ENCODE data around the gene KLHDC7B. TPM values are rescaled to one million over a fixed set of nuclear protein-coding genes. Genes with fewer than 3 reads are reported as not detected.

The KLHDC7B gene
- polyA plus RNA-seq, 1 donor, result 0.18 TPM

DNA sequence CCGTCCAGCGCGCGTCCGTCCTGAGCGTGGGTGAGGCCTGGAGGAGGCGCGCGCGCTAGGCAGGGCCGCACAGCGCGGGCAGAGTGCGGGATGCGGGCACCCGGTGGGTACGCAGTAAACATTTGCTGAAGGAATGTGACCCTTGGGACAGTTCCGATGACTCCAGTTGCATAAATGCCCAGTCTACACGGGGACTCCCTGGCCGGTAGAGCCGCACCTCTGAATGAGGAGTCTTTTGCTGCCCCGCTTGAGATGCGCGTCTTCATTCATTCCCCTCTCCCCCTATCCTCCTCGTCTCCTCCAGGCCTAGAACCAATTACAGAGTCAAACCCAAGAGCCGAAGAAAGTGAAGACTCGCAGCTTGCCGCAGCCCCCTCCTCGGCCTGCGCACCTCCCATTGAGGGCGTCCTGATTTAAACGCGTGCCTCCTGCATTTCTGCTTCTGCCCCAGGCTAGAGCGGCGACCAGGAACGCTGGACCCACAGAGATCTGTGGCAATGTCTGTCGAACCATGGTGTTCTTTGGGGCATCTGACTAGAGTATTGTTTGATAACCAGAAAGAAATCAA lies 37.7 kb downstream of the KLHDC7B start:
- DNase-seq, result no peak
- Histone ChIP-seq H3K27ac (ENCODE audit: low read length) (peak overlapping the region; percentile 7), H3K4me3 (ENCODE audit: low read length) (peak overlapping the region; percentile 64), H3K36me3 (ENCODE audit: control insufficient read depth, insufficient read depth, low read length) (peaks cover 17% of the 10 kb centered on the region), H3K9me3 (ENCODE audit: control insufficient read depth, low read depth, low read length) (no peaks in the 10 kb centered on the region), H3K4me1 (ENCODE audit: control insufficient read depth, insufficient read depth, low read length) (peaks cover 22% of the 10 kb centered on the region), H3K27me3 (ENCODE audit: control insufficient read depth, insufficient read depth, low read length) (no peaks in the 10 kb centered on the region)
- WGBS (ENCODE audit: insufficient coverage, low lambda C conversion rate), result no CpG with 5 or more reads among the region's 37 CpGs

DNA sequence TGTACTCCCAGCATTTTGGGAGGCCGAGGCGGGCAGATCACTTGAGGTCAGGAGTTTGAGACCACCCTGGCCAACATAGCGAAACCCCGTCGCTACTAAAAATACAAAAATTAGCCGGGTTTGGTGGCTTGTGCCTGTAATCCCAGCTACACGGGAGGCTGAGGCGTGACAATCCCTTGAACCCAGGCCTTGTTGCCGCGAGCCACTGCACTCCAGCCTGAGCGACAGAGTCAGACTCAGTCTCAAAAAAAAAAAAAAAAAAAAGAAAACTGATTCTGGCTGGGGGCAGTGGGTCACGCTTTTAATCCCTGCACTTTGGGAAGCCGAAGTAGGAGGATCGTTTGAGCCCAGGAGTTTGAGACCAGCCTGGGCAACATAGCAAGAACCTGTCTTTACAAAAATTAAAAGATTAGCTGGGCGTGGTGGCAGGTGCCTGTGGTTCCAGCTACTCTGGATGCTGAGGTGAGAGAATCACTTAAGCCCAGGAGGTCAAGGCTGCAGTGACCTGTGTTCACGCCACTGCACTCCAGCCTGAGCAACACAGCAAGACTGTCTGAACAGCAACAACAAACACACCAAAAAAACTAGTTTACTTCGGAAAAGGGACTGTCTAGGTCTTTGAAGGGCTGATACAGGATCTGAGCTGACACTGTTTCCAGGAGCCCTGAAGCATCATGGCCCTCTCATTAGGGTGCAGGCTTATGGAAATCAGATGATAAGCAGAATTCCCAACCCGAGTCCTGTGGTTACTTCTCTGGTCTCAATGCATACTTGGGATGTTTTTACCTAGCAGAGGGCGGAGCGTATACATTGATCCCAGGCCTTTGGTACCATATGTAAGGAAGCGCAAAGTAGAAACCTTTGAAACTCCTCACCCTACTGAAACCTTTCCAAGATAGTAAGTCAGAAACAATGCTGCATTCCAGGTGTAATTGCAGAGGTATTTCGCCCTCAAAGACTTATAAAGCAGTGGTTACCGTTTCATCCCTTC lies 38.7 kb downstream of the KLHDC7B start:
- 100% methylated on average over 3 of the region's 23 CpGs for WGBS (ENCODE audit: insufficient coverage, low lambda C conversion rate)
- Histone ChIP-seq H3K4me3 (ENCODE audit: low read length) (no peak overlapping the region), H3K4me1 (ENCODE audit: control insufficient read depth, insufficient read depth, low read length) (peaks cover 13% of the 10 kb centered on the region), H3K9me3 (ENCODE audit: control insufficient read depth, low read depth, low read length) (no peaks in the 10 kb centered on the region), H3K27ac (ENCODE audit: low read length) (no peak overlapping the region), H3K36me3 (ENCODE audit: control insufficient read depth, insufficient read depth, low read length) (peaks cover 13% of the 10 kb centered on the region), H3K27me3 (ENCODE audit: control insufficient read depth, insufficient read depth, low read length) (no peaks in the 10 kb centered on the region)
- DNase-seq, result no peak

DNA sequence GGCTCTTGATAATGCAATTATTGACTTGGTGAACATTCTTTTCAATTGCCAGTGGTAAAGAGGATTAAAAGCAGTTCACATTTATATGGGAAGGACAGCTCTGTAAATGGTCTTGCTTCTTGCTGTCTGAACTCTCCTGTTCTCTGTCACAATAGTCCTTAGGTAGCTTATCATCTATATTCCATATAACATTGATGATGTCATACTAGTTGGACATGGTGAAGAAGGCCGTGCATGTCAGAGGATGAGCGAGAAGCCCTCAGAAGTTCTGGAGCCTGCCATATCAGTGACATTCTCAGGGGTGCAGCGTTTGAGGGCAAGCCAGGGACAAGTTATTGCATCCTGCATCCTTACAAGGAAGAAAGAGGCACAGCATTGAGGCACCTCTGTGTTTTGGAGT lies 39.5 kb downstream of the KLHDC7B start:
- peaks cover 6% of the 10 kb centered on the region for H3K4me1 ChIP-seq (ENCODE audit: control insufficient read depth, insufficient read depth, low read length)
- WGBS (ENCODE audit: insufficient coverage, low lambda C conversion rate), result no CpG with 5 or more reads among the region's 3 CpGs
- H3K27me3 ChIP-seq (ENCODE audit: control insufficient read depth, insufficient read depth, low read length), result no peaks in the 10 kb centered on the region
- no peak for DNase-seq
- no peak overlapping the region for H3K27ac ChIP-seq (ENCODE audit: low read length)
- peaks cover 6% of the 10 kb centered on the region for H3K36me3 ChIP-seq (ENCODE audit: control insufficient read depth, insufficient read depth, low read length)
- no peaks in the 10 kb centered on the region for H3K9me3 ChIP-seq (ENCODE audit: control insufficient read depth, low read depth, low read length)
- H3K4me3 ChIP-seq (ENCODE audit: low read length), result no peak overlapping the region

DNA sequence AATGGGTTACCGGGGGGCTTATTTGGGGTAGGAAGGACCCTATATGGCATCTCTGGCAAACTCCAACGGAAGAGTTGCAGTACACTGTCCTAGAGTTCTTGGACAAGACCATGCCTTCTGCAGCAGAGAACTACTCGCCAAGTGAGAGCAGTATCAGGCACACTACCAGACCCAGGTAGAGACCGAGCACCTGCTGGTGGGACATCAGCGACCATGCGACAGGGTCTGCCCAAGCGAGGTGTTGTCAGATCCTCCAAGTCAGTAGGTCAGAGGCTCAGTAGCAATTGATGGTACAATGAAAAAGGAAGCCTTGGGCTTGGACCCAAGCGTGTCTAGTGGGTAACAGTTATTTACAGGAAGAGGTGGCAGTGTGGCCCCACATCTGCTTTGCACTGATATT lies 40.1 kb downstream of the KLHDC7B start:
- Histone ChIP-seq H3K27ac (ENCODE audit: low read length) (no peak overlapping the region), H3K4me1 (ENCODE audit: control insufficient read depth, insufficient read depth, low read length) (peaks cover 6% of the 10 kb centered on the region), H3K9me3 (ENCODE audit: control insufficient read depth, low read depth, low read length) (no peaks in the 10 kb centered on the region), H3K27me3 (ENCODE audit: control insufficient read depth, insufficient read depth, low read length) (no peaks in the 10 kb centered on the region), H3K36me3 (ENCODE audit: control insufficient read depth, insufficient read depth, low read length) (peaks cover 4% of the 10 kb centered on the region), H3K4me3 (ENCODE audit: low read length) (no peak overlapping the region)
- DNase-seq, result no peak
- WGBS (ENCODE audit: insufficient coverage, low lambda C conversion rate), result no CpG with 5 or more reads among the region's 8 CpGs

DNA sequence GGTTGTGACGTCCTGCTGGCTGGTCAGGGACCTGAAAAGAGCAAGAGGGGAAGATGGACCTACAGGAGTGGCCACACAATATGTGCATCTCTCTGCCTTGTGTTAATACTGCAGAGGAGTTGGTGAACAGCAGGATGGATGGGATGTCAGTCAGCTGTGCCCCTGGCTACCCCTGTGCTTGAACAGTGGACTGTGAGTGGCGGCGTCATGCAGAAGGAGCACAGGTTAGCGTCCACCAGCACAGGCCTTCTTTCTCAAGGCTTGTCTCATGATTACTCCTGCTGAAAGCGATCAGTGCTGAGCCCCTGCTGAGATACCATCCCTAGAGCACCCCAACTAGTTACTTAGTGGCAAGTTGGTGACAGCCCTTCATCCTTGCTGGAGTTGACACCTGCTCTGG lies 40.7 kb downstream of the KLHDC7B start:
- H3K4me1 ChIP-seq (ENCODE audit: control insufficient read depth, insufficient read depth, low read length), result peaks cover 6% of the 10 kb centered on the region
- H3K27ac ChIP-seq (ENCODE audit: low read length), result no peak overlapping the region
- no peak overlapping the region for H3K4me3 ChIP-seq (ENCODE audit: low read length)
- H3K36me3 ChIP-seq (ENCODE audit: control insufficient read depth, insufficient read depth, low read length), result peaks cover under 1% of the 10 kb centered on the region
- DNase-seq, result no peak
- no CpG with 5 or more reads among the region's 5 CpGs for WGBS (ENCODE audit: insufficient coverage, low lambda C conversion rate)
- H3K9me3 ChIP-seq (ENCODE audit: control insufficient read depth, low read depth, low read length), result no peaks in the 10 kb centered on the region
- H3K27me3 ChIP-seq (ENCODE audit: control insufficient read depth, insufficient read depth, low read length), result no peaks in the 10 kb centered on the region

DNA sequence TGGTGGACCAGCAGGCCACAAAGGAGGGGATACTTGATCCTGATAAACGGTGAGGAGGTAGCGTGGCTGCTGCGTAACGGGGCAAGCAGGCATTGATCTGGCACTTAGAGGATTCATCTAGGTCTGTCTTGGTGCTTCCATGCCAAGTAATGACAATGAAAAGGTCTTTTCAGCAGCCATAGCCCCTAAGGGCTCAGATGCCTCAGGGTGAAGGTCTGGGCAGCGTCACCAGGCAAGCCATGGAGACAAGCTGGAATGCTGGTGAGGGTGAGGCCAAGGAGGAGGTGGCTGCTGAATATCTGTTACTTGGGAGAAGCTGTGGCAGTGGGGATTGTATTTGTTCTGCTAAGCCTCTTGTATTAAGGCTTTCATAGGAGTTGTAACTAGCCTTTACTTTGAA lies 41.7 kb downstream of the KLHDC7B start:
- H3K4me1 ChIP-seq (ENCODE audit: control insufficient read depth, insufficient read depth, low read length), result peaks cover 6% of the 10 kb centered on the region
- no peak overlapping the region for H3K4me3 ChIP-seq (ENCODE audit: low read length)
- no peaks in the 10 kb centered on the region for H3K27me3 ChIP-seq (ENCODE audit: control insufficient read depth, insufficient read depth, low read length)
- DNase-seq, result no peak
- no peaks in the 10 kb centered on the region for H3K36me3 ChIP-seq (ENCODE audit: control insufficient read depth, insufficient read depth, low read length)
- no peak overlapping the region for H3K27ac ChIP-seq (ENCODE audit: low read length)
- H3K9me3 ChIP-seq (ENCODE audit: control insufficient read depth, low read depth, low read length), result no peaks in the 10 kb centered on the region
- WGBS (ENCODE audit: insufficient coverage, low lambda C conversion rate), result 100% methylated on average over 1 of the region's 5 CpGs

DNA sequence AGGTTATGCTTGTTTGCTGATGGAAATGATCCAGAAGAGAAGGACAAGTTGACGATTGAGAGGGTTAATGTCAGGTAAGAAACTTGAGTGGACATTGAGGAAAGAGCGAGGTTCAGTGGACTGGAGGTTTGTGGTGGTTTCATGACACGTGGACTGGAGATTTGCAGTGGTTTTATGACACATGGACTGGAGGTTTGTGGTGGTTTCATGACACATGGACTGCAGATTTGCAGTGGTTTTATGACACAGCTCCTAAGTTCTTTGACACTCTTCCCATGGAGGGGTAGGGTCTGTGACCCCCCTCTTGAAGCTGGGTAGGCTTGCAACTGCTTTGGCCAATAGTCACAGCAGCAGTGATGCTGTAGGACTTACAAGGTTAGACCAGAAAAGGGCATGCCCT lies 49.5 kb downstream of the KLHDC7B start:
- DNase-seq, result no peak
- Histone ChIP-seq H3K27ac (ENCODE audit: low read length) (no peak overlapping the region), H3K4me3 (ENCODE audit: low read length) (no peak overlapping the region), H3K9me3 (ENCODE audit: control insufficient read depth, low read depth, low read length) (peaks cover 5% of the 10 kb centered on the region), H3K4me1 (ENCODE audit: control insufficient read depth, insufficient read depth, low read length) (no peaks in the 10 kb centered on the region), H3K27me3 (ENCODE audit: control insufficient read depth, insufficient read depth, low read length) (peaks cover 13% of the 10 kb centered on the region), H3K36me3 (ENCODE audit: control insufficient read depth, insufficient read depth, low read length) (no peaks in the 10 kb centered on the region)
- WGBS (ENCODE audit: insufficient coverage, low lambda C conversion rate), result no CpG with 5 or more reads among the region's 3 CpGs

DNA sequence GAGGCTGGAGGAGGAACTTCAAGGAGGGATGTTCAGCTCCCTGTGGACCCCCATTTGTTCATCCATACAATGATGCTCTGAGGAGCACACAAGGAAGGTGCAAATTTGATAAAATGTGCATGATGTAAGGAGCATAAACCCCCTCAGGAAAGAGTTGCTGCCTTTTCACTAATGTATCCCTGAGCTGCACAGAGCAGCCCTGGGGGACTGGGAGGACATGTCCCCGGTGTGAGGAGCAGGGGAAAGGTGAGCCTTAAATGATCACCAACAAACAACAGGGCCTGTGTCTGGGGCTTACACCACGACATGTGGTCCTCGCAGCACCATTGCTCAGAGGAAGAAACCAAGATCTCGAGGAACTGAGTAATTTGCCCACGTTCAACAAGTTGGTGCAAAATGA lies 51.4 kb downstream of the KLHDC7B start:
- Histone ChIP-seq H3K27ac (ENCODE audit: low read length) (no peak overlapping the region), H3K4me3 (ENCODE audit: low read length) (no peak overlapping the region), H3K27me3 (ENCODE audit: control insufficient read depth, insufficient read depth, low read length) (peaks cover 26% of the 10 kb centered on the region), H3K36me3 (ENCODE audit: control insufficient read depth, insufficient read depth, low read length) (no peaks in the 10 kb centered on the region), H3K9me3 (ENCODE audit: control insufficient read depth, low read depth, low read length) (peaks cover 5% of the 10 kb centered on the region), H3K4me1 (ENCODE audit: control insufficient read depth, insufficient read depth, low read length) (no peaks in the 10 kb centered on the region)
- WGBS (ENCODE audit: insufficient coverage, low lambda C conversion rate), result no CpG with 5 or more reads among the region's 5 CpGs
- no peak for DNase-seq

DNA sequence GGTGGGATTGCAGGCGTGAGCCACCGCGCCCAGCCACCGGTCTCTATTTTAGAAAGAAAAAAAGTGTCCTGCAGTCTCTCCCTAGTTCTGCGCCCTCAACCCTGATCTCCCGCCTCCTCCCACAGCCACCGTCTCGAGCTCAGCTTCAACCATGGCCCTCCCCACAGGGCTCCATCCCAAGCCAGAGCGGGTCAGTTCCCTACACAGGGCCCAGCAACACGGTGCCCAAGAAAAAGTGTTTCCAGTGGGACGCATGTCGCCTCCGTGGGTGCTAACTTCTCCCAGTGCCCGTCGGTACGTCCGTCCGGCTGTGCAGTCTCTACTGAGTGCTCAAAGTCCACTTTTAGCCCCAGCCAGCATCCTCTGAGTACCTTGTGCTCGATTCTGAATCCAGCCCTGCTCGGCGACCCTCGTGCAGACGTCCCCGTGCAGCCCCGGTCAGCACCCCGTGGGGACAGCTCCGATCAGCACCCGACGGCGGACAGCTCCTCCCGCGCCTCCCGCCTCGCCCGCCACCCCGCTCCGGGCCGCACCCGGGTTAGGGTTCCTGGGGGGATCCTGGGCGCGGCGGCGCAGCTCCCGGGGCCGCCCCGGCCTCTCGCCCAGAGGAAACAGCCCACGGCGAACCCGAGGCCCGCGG lies 54.2 kb downstream of the KLHDC7B start:
- WGBS (ENCODE audit: insufficient coverage, low lambda C conversion rate), result no CpG with 5 or more reads among the region's 52 CpGs
- Histone ChIP-seq H3K36me3 (ENCODE audit: control insufficient read depth, insufficient read depth, low read length) (no peaks in the 10 kb centered on the region), H3K4me3 (ENCODE audit: low read length) (no peak overlapping the region), H3K9me3 (ENCODE audit: control insufficient read depth, low read depth, low read length) (peaks cover 5% of the 10 kb centered on the region), H3K27ac (ENCODE audit: low read length) (no peak overlapping the region), H3K27me3 (ENCODE audit: control insufficient read depth, insufficient read depth, low read length) (peaks cover 51% of the 10 kb centered on the region), H3K4me1 (ENCODE audit: control insufficient read depth, insufficient read depth, low read length) (no peaks in the 10 kb centered on the region)
- DNase-seq, result no peak

DNA sequence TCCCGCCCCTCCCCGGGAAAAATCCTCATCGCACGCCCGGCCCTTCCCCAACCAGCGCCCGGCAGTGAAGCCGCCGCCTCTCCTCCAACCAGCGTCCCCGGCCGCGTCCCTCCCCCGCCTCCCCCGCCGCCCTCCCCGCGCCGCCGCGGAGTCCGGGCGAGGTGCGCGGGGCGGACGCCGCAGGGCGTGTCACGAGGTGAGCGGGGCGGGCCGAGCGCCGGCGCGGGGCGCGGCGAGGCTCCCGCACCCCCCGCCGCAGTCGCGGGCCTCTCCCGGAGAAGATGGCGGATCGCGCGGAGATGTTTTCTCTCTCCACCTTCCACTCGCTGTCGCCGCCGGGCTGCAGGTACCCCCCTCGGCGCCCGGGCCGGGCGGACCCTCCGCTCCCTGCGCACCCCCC lies 54.8 kb downstream of the KLHDC7B start, which contains the start of gene MAPK8IP2:
Gene MAPK8IP2 (plus strand): TSS at position 256 of the 400 bp plus-strand sequence. CDS start 26 bp downstream, at position 282.
- no peak for DNase-seq
- Histone ChIP-seq H3K36me3 (ENCODE audit: control insufficient read depth, insufficient read depth, low read length) (no peaks in the 10 kb centered on the region), H3K27me3 (ENCODE audit: control insufficient read depth, insufficient read depth, low read length) (peaks cover 57% of the 10 kb centered on the region), H3K9me3 (ENCODE audit: control insufficient read depth, low read depth, low read length) (peaks cover 5% of the 10 kb centered on the region), H3K4me3 (ENCODE audit: low read length) (peak within 1 kb of the TSS; percentile 10), H3K27ac (ENCODE audit: low read length) (no peak within 1 kb of the TSS), H3K4me1 (ENCODE audit: control insufficient read depth, insufficient read depth, low read length) (no peaks in the 10 kb centered on the region)
- no CpG with 5 or more reads among the region's 61 CpGs for WGBS (ENCODE audit: insufficient coverage, low lambda C conversion rate)
